Measurements from ENCODE around the gene SLC39A10. TPM values are rescaled to one million over a fixed set of nuclear protein-coding genes. Genes with fewer than 3 reads are reported as not detected.
"Not testable (repeated sequence)": the region's sequence is repeated elsewhere in the genome, so short reads cannot be mapped to it uniquely, and the experiment has no call there.

SLC39A10 gene
- total and polyA plus RNA-seq, 2 of the 4 experiments (the other 2 are of a cell fraction) = 17.6 to 64.7 TPM

DNA sequence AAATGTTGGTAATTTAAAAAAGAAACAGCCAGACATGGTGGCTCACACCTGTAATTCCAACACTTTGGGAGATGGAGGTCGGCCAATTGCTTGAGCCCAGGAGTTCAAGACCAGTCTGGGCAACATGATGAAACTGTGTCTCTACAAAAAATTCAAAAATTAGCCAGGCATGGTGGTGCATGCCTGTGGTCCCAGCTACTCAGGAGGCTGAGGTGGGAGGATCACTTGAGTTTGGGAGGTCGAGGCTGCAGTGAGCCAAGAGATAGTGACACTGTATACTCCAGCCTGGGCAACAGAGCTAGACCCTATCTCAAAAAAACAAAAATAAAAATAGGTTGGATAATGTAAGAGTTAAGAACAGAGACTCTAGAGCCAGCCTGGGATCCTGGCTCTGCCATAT lies 8.7 kb upstream of the SLC39A10 start:
- H2AK9ac ChIP-seq (replicated peaks; ENCODE audit: low read depth, low read length, poor library complexity); H3K4me1 ChIP-seq (ENCODE audit: control insufficient read depth, insufficient read depth, low read length); H4K5ac ChIP-seq (ENCODE audit: low read depth, low read length); H3K27me3 ChIP-seq (ENCODE audit: control insufficient read depth, insufficient read depth, low read length); H2BK120ac ChIP-seq (ENCODE audit: low read depth, low read length); H3K9me1 ChIP-seq (ENCODE audit: insufficient read depth, low read length); in situ Hi-C loops (cut with MboI; ENCODE audit: low sequenced_read_pairs); intact Hi-C loops (cut with micrococcal nuclease); H4K8ac ChIP-seq (ENCODE audit: low read depth in 2 of 2, low read length in 2 of 2); H3K9me3 ChIP-seq (ENCODE audit: control insufficient read depth, insufficient read depth, low read length); H3K36me3 ChIP-seq (ENCODE audit: control insufficient read depth, insufficient read depth, low read length); CTCF ChIA-PET; H4K20me1 ChIP-seq (ENCODE audit: insufficient read depth, low read length); H2BK20ac ChIP-seq (ENCODE audit: low read depth, low read length); BruUV-seq (replicated peaks); H2BK5ac ChIP-seq (ENCODE audit: low read depth, low read length, poor library complexity, severe bottlenecking); H3K79me1 ChIP-seq (ENCODE audit: low read depth in 1 of 2, low read length in 2 of 2); H3K56ac ChIP-seq (ENCODE audit: extremely low read depth, insufficient read depth, low read length); H3K4me3 ChIP-seq (ENCODE audit: insufficient read depth, low read depth, low read length); H3K23ac ChIP-seq (ENCODE audit: low read depth, low read length); H3K4me2 ChIP-seq (ENCODE audit: low read depth, low read length); H2AK5ac ChIP-seq (ENCODE audit: low read depth, low read length); DNase-seq; dilution Hi-C loops (cut with HindIII; ENCODE audit: low sequenced_read_pairs, unreplicated experiment); H3K4ac ChIP-seq (ENCODE audit: low read depth, low read length); ATAC-seq (ENCODE audit: low read depth); H4K91ac ChIP-seq (ENCODE audit: insufficient read depth, low read depth, low read length); H3K9ac ChIP-seq (ENCODE audit: low read depth, low read length); H2AFZ ChIP-seq (replicated peaks; ENCODE audit: low read length, poor library complexity); POLR2A ChIA-PET (ENCODE audit: unreplicated experiment); H3K14ac ChIP-seq (replicated peaks; ENCODE audit: low read depth, low read length); H3K18ac ChIP-seq (ENCODE audit: low read depth, low read length); H3K27ac ChIP-seq (ENCODE audit: insufficient read depth, low read length); H2BK15ac ChIP-seq (ENCODE audit: low read depth, low read length): not testable (repeated sequence)
- 100% methylated on average over 1 of the region's 2 CpGs; no CpG with 5 or more reads in 1 of the 2 experiments for WGBS, 2 experiments (ENCODE audit: extremely low coverage in 2 of 2, insufficient read length in 1 of 2)

All from IMR-90 (cell line).